HG03060 (cell line): ENCODE results near the gene PHF23.

Experiments
- ATAC-seq: cut with Tn5 transposase; IDR thresholded peaks from one replicate; pipeline ENCODE4 v1.9.1; 2021; ENCODE audit warnings: low read depth, moderate number of reproducible peaks; ENCODE audit not compliant: unreplicated experiment

PHF23 gene

GRCh38 chr17:7239091-7240027 lies at the start of gene PHF23:
TSS of gene PHF23 (minus strand) at chr17:7239457. CDS start at chr17:7239279, 178 bp downstream.
- peak; percentile 33 for ATAC-seq

- ATAC-seq, result no peak
Observed at GRCh38 chr17:7285679-7286078, 46.4 kb upstream of the PHF23 start.

GRCh38 chr17:7284911-7285310 lies 45.7 kb upstream of the PHF23 start:
- no peak for ATAC-seq

GRCh38 chr17:7283471-7284216 lies 44.4 kb upstream of the PHF23 start:
- no peak for ATAC-seq

GRCh38 chr17:7282752-7283321 lies 43.6 kb upstream of the PHF23 start:
- no peak for ATAC-seq

GRCh38 chr17:7281953-7282751 lies 42.9 kb upstream of the PHF23 start:
- no peak for ATAC-seq

- no peak for ATAC-seq
Observed at GRCh38 chr17:7281074-7281952, 42.1 kb upstream of the PHF23 start, which contains the start of gene SLC2A4. TSS of gene SLC2A4 (plus strand) at chr17:7281718. CDS start at chr17:7281935, 217 bp downstream.

- ATAC-seq, result peak; percentile 66
Observed at GRCh38 chr17:7280519-7281073, 41.3 kb upstream of the PHF23 start.

- ATAC-seq, result no peak
Observed at GRCh38 chr17:7279448-7279847, 40.2 kb upstream of the PHF23 start.

- ATAC-seq, result no peak
Observed at GRCh38 chr17:7266784-7267183, 27.5 kb upstream of the PHF23 start.

GRCh38 chr17:7263801-7264078 lies 24.5 kb upstream of the PHF23 start:
- no peak for ATAC-seq

GRCh38 chr17:7262935-7263800 lies 23.9 kb upstream of the PHF23 start:
- ATAC-seq, result no peak

GRCh38 chr17:7262192-7262934 lies 23.1 kb upstream of the PHF23 start, which contains the start of gene CLDN7:
TSS of gene CLDN7 (minus strand) at chr17:7262478. CDS start at chr17:7262043, 435 bp downstream.
- ATAC-seq, result no peak

- ATAC-seq, result no peak
Observed at GRCh38 chr17:7261379-7262191, 22.3 kb upstream of the PHF23 start.

GRCh38 chr17:7260651-7261378 lies 21.6 kb upstream of the PHF23 start:
- no peak for ATAC-seq

- ATAC-seq, result no peak
Observed at GRCh38 chr17:7260151-7260550, 20.9 kb upstream of the PHF23 start.
